Panc1 (cell line): Measurements from ENCODE around the gene LRGUK. TPM values are rescaled to one million over a fixed set of nuclear protein-coding genes. Genes with fewer than 3 reads are reported as not detected.

Experiments
- ATAC-seq: fragments of 200-7000 bp; cut with Tn5 transposase; 2 replicates; pipeline ENCODE4 v1.9.1; 2020; ENCODE audit warnings: mild to moderate bottlenecking, moderate library complexity
- BruUV-seq: library from RNA; stranded (reverse); fragments of 400-500 nt; replicated peaks from 2 replicates; lab custom pipeline; 2021; lab: Mats Ljungman, UMichigan
- CTCF ChIA-PET: fragments of 300-600 bp; sonication (Branson Sonifier 250); formaldehyde crosslinking; loops from one replicate; lab custom pipeline; 2022; ENCODE audit warnings: antibody characterized with exemption; lab: Charles Lee
- POLR2A ChIA-PET: fragments of 300-600 bp; sonication (Branson Sonifier 250); formaldehyde crosslinking; loops from one replicate; lab custom pipeline; 2022; ENCODE audit warnings: antibody characterized with exemption; lab: Charles Lee
- DNase-seq: peaks from one replicate; pipeline ENCODE4 v3.0.0-alpha.2; 2010; ENCODE audit warnings: low read depth, low spot score
- H3K27ac ChIP-seq: 2 replicates; pipeline ENCODE4 v1.5.1; 2011; ENCODE audit warnings: mild to moderate bottlenecking, low read length, inconsistent platforms
- H3K27me3 ChIP-seq: fragments of 200-500 bp; sonication (Bioruptor generic); 2 replicates; pipeline ENCODE4 v1.6.0; 2014; ENCODE audit warnings: low read length, inconsistent platforms; ENCODE audit not compliant: control insufficient read depth, insufficient read depth
- H3K36me3 ChIP-seq: fragments of 200-500 bp; sonication (Bioruptor generic); 2 replicates; pipeline ENCODE4 v1.5.1; 2014; ENCODE audit warnings: inconsistent platforms, mild to moderate bottlenecking, low read length, moderate library complexity; ENCODE audit not compliant: control insufficient read depth, insufficient read depth
- H3K4me1 ChIP-seq: 2 replicates; pipeline ENCODE4 v1.5.1; 2011; ENCODE audit warnings: inconsistent platforms, mild to moderate bottlenecking, low read length, moderate library complexity; ENCODE audit not compliant: control insufficient read depth, insufficient read depth
- H3K4me3 ChIP-seq, 2 experiments: 2 replicates each; pipeline ENCODE4 v1.5.1; 2011 to 2012; ENCODE audit warnings: low read depth in 2 of 2, low read length in 2 of 2, mild to moderate bottlenecking in 2 of 2, inconsistent platforms in 1 of 2, moderate library complexity in 1 of 2
- H3K9me3 ChIP-seq: fragments of 200-500 bp; sonication (Bioruptor generic); 2 replicates; pipeline ENCODE4 v1.5.1; 2014; ENCODE audit warnings: low read depth, mild to moderate bottlenecking, inconsistent platforms, low read length, moderate library complexity; ENCODE audit not compliant: control insufficient read depth, insufficient read depth
- CTCF ChIP-seq: fragments of 450-650 bp; IDR thresholded peaks from 2 replicates; pipeline ENCODE4 v1.5.1; 2017; ENCODE audit warnings: mild to moderate bottlenecking
- POLR2AphosphoS5 ChIP-seq: IDR thresholded peaks from 2 replicates; pipeline ENCODE4 v1.6.1; 2012; ENCODE audit warnings: mild to moderate bottlenecking, low read depth, low read length, moderate library complexity
- REST ChIP-seq, 2 experiments: IDR thresholded peaks; 2 replicates each; pipeline ENCODE4 v1.6.1; 2011 to 2012; ENCODE audit warnings: low read depth in 2 of 2, control low read depth in 1 of 2, low read length in 1 of 2, mild to moderate bottlenecking in 1 of 2, moderate library complexity in 1 of 2; ENCODE audit not compliant: insufficient read depth in 1 of 2
- SIN3A ChIP-seq: IDR thresholded peaks from 2 replicates; pipeline ENCODE4 v1.6.1; 2012; ENCODE audit warnings: low read depth, mild to moderate bottlenecking, low read length, moderate library complexity, borderline replicate concordance; ENCODE audit not compliant: insufficient read depth
- TCF7L2 ChIP-seq: IDR thresholded peaks from 2 replicates; pipeline ENCODE4 v1.6.1; 2011; ENCODE audit warnings: mild to moderate bottlenecking, low read depth, low read length, inconsistent platforms
- in situ Hi-C: cut with HindIII; loops from 2 replicates; pipeline ENCODE4 v1.10.0; 2016; ENCODE audit warnings: low sequenced_read_pairs, low pct_unique_long_range_greater_than_20kb
- intact Hi-C: fragments of 100-400 bp; cut with micrococcal nuclease; formaldehyde crosslinking; loops from one replicate; pipeline ENCODE4 v1.10.0; 2022; ENCODE audit not compliant: unreplicated experiment
- total RNA-seq: library from RNA; stranded (reverse); gene quantifications from one replicate; pipeline ENCODE4 v1.2.1, GENCODE V29; 2021; ENCODE audit not compliant: unreplicated experiment

LRGUK gene
- total RNA-seq, 1 experiment from 2014 or later = 0.23 TPM

- intact Hi-C loops (no loop called here), in situ Hi-C loops (no loop called here)
- DNase-seq (no peak), ATAC-seq (no peak)
- TF ChIP-seq REST (IDR thresholded peaks at IDR 0.05; ENCODE audit: insufficient read depth in 1 of 2, low read depth in 2 of 2, low read length in 1 of 2) (no peak), CTCF (no peak), POLR2AphosphoS5 (no peak), TCF7L2 (no peak), SIN3A (no peak)
- H3K27me3 ChIP-seq = no peaks in the 10 kb centered on the region
- no TSS peak for BruUV-seq
- H3K27ac ChIP-seq = no peak overlapping the region
- H3K4me3 ChIP-seq = no peak overlapping the region
- H3K9me3 ChIP-seq = no peaks in the 10 kb centered on the region
- no peaks in the 10 kb centered on the region for H3K36me3 ChIP-seq
- H3K4me1 ChIP-seq = no peaks in the 10 kb centered on the region
- POLR2A ChIA-PET = no interaction called here
- CTCF ChIA-PET = no interaction called here
Observed at GRCh38 chr7:134300988-134301387, 173.8 kb downstream of the LRGUK start.

- ATAC-seq (no peak), DNase-seq (no peak)
- Histone ChIP-seq H3K4me1 (no peaks in the 10 kb centered on the region), H3K27me3 (no peaks in the 10 kb centered on the region), H3K4me3 (no peak overlapping the region), H3K36me3 (no peaks in the 10 kb centered on the region), H3K9me3 (no peaks in the 10 kb centered on the region), H3K27ac (no peak overlapping the region)
- TF ChIP-seq SIN3A = no peak
- TF ChIP-seq POLR2AphosphoS5 = no peak
- no peak for TF ChIP-seq REST (IDR thresholded peaks at IDR 0.05; ENCODE audit: insufficient read depth in 1 of 2, low read depth in 2 of 2, low read length in 1 of 2)
- no peak for TF ChIP-seq CTCF
- no peak for TF ChIP-seq TCF7L2
- ChIA-PET CTCF (no interaction called here), POLR2A (no interaction called here)
- intact Hi-C loops (no loop called here), in situ Hi-C loops (no loop called here)
- BruUV-seq = no TSS peak
Observed at GRCh38 chr7:134301592-134301991, 174.5 kb downstream of the LRGUK start.
